ENCODE results near the gene TMEM247.

Gene TMEM247

GRCh38 chr2:46479265-46479664 lies at the start of gene TMEM247:
Gene TMEM247, plus strand, starts transcription at chr2:46479565.
- TF ChIP-seq CTCF (IDR thresholded peaks at IDR 0.05; ENCODE audit: control insufficient read depth, extremely low read depth, insufficient read depth): no peak
- H3K4me3 ChIP-seq (ENCODE audit: low read depth, low read length): no peak within 1 kb of the TSS
- DNase-seq (ENCODE audit: low read depth): no peak

GRCh38 chr2:46430413-46430812 lies 49.0 kb upstream of the TMEM247 start:
- H3K4me3 ChIP-seq (ENCODE audit: low read depth, low read length): no peak overlapping the region
- DNase-seq (ENCODE audit: low read depth): no peak
- TF ChIP-seq CTCF (IDR thresholded peaks at IDR 0.05; ENCODE audit: control insufficient read depth, extremely low read depth, insufficient read depth): no peak

- no peak for TF ChIP-seq CTCF (IDR thresholded peaks at IDR 0.05; ENCODE audit: control insufficient read depth, extremely low read depth, insufficient read depth)
- H3K4me3 ChIP-seq (ENCODE audit: low read depth, low read length): no peak overlapping the region
These were observed 48.4 kb upstream of the TMEM247 start for GRCh38 chr2:46430992-46431391.

GRCh38 chr2:46431481-46432235 lies 47.7 kb upstream of the TMEM247 start:
- no peak overlapping the region for H3K4me3 ChIP-seq (ENCODE audit: low read depth, low read length)
- TF ChIP-seq CTCF (IDR thresholded peaks at IDR 0.05; ENCODE audit: control insufficient read depth, extremely low read depth, insufficient read depth): no peak
- no peak for DNase-seq (ENCODE audit: low read depth)

More at GRCh38 chr2:46430992-46431391, 48.4 kb upstream of the TMEM247 start:
- DNase-seq (ENCODE audit: low read depth): no peak

- no peak for DNase-seq (ENCODE audit: low read depth)
- no peak overlapping the region for H3K4me3 ChIP-seq (ENCODE audit: low read depth, low read length)
- TF ChIP-seq CTCF (IDR thresholded peaks at IDR 0.05; ENCODE audit: control insufficient read depth, extremely low read depth, insufficient read depth): no peak
These were observed 44.5 kb upstream of the TMEM247 start for GRCh38 chr2:46434851-46435273.

- no peak for DNase-seq (ENCODE audit: low read depth)
- TF ChIP-seq CTCF (IDR thresholded peaks at IDR 0.05; ENCODE audit: control insufficient read depth, extremely low read depth, insufficient read depth): no peak
- H3K4me3 ChIP-seq (ENCODE audit: low read depth, low read length): no peak overlapping the region
These were observed 44.0 kb upstream of the TMEM247 start for GRCh38 chr2:46435353-46435752.

Measured in LNCaP clone FGC (cell line).